GM12865 (cell line): ENCODE data around the gene UNC79.

ENCODE experiments used
- DNase-seq: peaks from one replicate; pipeline ENCODE4 v3.0.0; 2010; ENCODE audit warnings: low read depth
- H3K4me3 ChIP-seq: 2 replicates; pipeline ENCODE4 v1.5.1; 2011; ENCODE audit warnings: mild to moderate bottlenecking, low read depth, low read length, control low read depth
- TF ChIP-seq, protein P1 (sequence below): IDR thresholded peaks from 2 replicates; pipeline ENCODE4 v1.5.1; 2011; ENCODE audit warnings: low read length, control low read depth, low read depth, inconsistent platforms; ENCODE audit not compliant: insufficient read depth; ENCODE audit errors: missing control alignments

UNC79 gene

DNA sequence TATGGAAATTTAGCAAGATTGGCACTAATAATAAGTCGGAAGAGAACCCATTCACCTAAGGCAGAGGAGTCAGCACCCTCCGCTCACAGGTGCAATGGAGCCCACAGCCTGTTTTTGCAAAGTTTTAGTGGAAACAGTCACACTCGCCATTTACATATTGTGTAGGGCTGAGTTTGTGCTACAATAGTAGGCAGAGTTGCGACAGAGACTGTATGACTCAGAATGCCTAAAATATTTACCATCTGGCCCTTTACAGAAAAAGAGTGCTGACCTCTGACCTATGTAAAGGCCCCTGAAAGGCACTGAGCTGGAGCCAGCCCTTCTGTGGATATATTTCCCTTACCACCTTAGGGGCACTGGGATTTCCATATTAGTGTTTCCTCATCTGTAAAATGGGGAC lies 278.5 kb downstream of the UNC79 start:
- no peak overlapping the region for H3K4me3 ChIP-seq
- no peak for DNase-seq
- TF ChIP-seq, protein P1, sequence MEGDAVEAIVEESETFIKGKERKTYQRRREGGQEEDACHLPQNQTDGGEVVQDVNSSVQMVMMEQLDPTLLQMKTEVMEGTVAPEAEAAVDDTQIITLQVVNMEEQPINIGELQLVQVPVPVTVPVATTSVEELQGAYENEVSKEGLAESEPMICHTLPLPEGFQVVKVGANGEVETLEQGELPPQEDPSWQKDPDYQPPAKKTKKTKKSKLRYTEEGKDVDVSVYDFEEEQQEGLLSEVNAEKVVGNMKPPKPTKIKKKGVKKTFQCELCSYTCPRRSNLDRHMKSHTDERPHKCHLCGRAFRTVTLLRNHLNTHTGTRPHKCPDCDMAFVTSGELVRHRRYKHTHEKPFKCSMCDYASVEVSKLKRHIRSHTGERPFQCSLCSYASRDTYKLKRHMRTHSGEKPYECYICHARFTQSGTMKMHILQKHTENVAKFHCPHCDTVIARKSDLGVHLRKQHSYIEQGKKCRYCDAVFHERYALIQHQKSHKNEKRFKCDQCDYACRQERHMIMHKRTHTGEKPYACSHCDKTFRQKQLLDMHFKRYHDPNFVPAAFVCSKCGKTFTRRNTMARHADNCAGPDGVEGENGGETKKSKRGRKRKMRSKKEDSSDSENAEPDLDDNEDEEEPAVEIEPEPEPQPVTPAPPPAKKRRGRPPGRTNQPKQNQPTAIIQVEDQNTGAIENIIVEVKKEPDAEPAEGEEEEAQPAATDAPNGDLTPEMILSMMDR, result no peak

DNA sequence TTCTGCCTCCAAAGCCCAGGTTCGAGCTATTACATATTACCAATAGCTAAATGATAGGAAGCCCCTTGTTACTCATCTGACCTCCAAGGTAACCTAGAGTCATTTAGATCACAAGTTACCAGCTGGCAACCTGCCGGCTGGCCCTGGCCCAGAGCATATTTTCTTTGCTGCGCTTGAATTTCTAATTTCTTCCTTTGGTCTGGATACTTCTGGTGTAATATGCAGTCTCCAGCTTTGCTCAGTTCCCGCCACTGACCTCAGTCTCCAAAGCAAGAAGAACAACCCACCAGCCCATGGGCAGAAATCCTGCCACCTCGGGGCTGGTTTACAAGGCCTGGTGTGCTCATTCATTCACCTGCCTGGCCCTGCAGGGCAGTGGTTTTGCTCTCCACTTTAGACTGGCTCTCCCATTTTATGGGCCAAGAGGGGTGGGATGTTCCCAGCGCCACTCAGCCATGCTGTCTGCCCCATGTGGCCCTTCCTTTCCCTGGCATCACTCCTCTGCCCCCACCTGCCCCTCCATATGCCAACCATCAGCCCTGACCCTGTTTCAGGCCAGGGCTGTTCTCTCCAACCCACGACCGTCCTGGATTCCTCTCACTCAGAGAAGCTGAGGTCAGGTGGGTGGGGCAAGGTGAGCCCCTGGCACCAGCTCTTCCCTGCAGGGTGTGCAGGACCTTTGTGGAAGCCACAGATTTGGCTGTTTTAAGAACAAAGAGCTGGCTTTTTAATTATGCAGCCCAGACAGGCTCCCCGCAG lies 281.5 kb downstream of the UNC79 start:
- H3K4me3 ChIP-seq, result no peak overlapping the region
- TF ChIP-seq, protein P1, result no peak
- no peak for DNase-seq

DNA sequence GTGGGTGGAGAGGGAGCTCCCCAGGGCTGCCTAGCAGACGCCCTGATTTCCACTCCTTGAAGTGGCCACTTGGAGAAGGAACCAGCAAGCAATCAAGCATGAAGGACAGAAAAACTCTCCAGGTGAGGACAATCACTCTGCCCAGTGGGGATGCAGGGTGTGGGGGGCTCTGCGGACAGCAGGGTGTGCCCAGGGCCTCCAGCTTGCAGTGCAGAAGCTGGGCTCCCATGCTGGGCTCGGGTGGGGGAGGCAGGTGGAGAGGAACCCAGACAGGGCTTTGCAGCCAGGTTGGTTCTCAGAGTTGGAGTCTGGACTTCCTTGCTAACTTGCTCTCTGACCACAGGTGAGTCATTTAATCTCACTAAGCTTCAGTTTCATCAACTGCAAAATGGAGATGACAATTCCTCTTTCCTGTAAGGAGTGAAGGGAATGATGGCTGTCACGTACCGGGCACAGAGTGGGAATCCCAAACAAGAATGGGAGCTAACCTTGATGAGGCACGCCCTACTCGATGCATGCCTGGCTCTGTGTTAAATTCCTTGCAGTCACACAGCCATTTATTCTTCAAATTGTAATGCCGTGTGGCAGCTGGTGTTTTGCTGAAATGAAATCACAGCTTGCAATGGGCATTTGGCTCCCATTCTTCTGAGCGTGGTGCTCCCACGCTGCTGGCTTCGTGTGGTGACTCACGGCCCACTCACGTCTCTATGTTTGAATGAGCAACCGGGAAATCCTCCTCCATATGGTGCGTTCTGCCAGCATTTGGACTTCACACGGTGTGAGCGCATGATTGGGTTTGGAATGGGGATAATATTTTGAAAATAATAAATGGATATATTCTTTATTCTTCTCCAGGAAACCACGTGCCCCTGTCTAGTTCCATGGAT lies 282.3 kb downstream of the UNC79 start:
- no peak overlapping the region for H3K4me3 ChIP-seq
- DNase-seq, result no peak
- TF ChIP-seq, protein P1, result no peak

DNA sequence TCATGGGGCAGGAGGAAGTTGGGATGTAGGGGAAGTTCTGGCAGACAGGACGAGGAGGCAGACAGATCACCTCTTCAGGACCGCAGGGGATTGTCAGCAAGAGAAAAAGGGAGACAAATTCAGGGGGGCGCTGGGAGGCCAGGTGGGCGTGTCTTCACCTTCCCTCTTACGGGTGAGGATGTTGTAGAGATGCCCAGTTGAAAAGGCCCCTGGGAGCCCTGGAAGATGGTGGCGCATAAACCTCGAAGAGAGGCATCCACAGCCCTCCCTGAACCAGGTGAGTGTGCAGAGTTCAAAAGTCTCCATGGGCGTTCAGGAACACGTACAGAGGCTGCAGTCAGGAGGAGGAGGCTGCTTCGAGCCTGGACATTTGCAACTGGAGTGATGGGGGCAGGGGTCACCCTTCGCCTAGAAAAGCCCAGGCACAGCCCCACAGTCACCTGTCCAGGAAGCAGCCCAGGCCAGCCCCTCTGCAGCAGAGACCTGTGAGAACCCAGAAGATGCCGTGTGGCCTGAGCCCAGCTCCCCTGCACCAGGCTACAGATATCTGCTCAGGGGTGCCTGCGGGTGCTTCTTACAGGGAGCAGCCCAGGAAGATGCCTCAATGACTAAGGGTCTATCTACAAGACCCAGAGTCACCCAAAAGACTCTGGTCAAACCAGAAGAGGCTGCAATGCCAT lies 283.1 kb downstream of the UNC79 start:
- H3K4me3 ChIP-seq, result no peak overlapping the region
- TF ChIP-seq, protein P1, result no peak
- DNase-seq, result no peak

DNA sequence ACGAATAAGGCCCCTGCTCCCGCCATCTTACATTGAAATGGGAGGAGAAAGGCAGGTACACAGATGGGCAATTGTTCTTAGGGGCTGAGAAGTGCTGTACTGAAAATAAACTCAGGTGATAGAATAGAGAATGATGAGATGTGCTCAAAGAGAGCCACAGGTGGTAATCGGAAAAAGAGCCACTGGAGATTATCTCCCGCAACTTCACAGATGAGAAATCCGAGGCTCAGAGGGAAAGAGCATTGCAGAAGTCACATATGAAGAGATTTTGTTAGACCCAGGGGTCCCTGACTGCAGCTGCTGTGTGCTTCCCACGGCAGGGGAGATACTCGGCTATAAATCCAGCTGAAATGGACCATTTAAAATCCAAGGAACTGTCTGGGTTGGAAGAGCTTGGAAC lies 283.9 kb downstream of the UNC79 start:
- DNase-seq, result no peak
- no peak overlapping the region for H3K4me3 ChIP-seq
- TF ChIP-seq, protein P1, result no peak

DNA sequence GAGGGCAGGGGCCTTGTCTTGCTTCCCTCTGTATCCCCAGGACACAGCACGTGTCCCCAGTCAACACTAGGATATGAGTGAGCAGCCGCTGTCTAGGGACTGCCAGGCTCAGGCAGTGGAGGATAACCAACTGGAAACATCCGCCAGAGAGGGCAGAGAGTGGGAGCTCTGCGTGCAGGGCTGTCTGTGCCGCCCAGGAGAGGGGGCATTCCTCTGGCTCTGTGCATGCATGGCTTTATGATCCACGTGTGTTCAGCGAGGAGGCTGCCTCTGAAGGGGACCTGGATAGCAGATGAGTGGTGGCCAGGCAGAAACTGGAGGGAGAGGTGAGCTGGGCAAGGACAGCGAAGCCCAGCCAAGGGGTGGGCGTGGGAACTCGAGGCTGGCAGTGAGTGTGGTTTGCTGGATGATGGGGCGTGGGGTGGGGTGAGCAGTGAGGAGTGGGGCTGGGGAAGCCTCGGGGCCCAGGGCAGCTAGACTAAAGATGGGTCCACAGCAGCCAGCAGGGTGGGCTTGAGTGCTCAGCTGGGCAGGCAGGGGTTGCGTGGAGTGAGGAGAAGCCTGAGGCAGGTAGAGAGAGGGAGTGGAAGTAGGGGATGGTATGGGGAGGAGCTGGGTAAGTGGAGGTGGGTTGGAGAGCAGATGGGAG lies 284.7 kb downstream of the UNC79 start:
- TF ChIP-seq, protein P1, result no peak
- H3K4me3 ChIP-seq, result no peak overlapping the region

More for the DNA sequence above, 284.7 kb downstream of the UNC79 start:
- no peak for DNase-seq
